Vagina (tissue), 2 donors: ENCODE results near the gene PTPRK. TPM values are rescaled to one million over a fixed set of nuclear protein-coding genes. Genes with fewer than 3 reads are reported as not detected.
"Not testable (repeated sequence)": the region's sequence is repeated elsewhere in the genome, so short reads cannot be mapped to it uniquely, and the experiment has no call there.

Experiments
- DNase-seq, 2 donors: peaks; one replicate each; pipeline ENCODE4 v3.0.0-alpha.2; 2017; ENCODE audit errors: extremely low spot score in 2 of 2
- H3K27ac ChIP-seq: fragments of 200-600 bp; sonication (generic); one replicate; pipeline ENCODE4 v1.5.1; 2019
- H3K27me3 ChIP-seq: fragments of 200-600 bp; sonication (generic); one replicate; pipeline ENCODE4 v1.5.1; 2019
- H3K36me3 ChIP-seq, 2 donors: fragments of 200-600 bp; sonication (generic); one replicate each; pipeline ENCODE4 v1.5.1; 2017 to 2019
- H3K4me1 ChIP-seq: fragments of 200-600 bp; sonication (generic); one replicate; pipeline ENCODE4 v1.5.1; 2019
- H3K4me3 ChIP-seq, 2 donors: fragments of 200-600 bp; sonication (generic); 1 replicate in 1 of 2; 2 replicates in 1 of 2; pipeline ENCODE4 v1.5.1; 2016 to 2019
- H3K9me3 ChIP-seq: fragments of 200-600 bp; sonication (generic); one replicate; pipeline ENCODE4 v1.5.1; 2019
- POLR2A ChIP-seq, 2 donors: fragments of 450-650 bp; IDR thresholded peaks; one replicate each; pipeline ENCODE4 v1.6.1; 2017; ENCODE audit warnings: antibody characterized with exemption in 2 of 2, mild to moderate bottlenecking in 2 of 2, moderate library complexity in 2 of 2
- POLR2AphosphoS5 ChIP-seq, 2 donors: sonication (generic); formaldehyde crosslinking; IDR thresholded peaks; one replicate each; pipeline ENCODE4 v1.9.0; 2017; ENCODE audit warnings: antibody characterized with exemption in 2 of 2, mild to moderate bottlenecking in 2 of 2, low read depth in 1 of 2; ENCODE audit not compliant: insufficient read depth in 1 of 2
- intact Hi-C: fragments of 100-400 bp; cut with DNase I; formaldehyde crosslinking; loops from one replicate; pipeline ENCODE4 v1.15.1; 2023
- total RNA-seq: library from RNA; depleted of rRNA; stranded (reverse); fragments of >200 nt; gene quantifications from one replicate; pipeline ENCODE4 v1.2.3, GENCODE V29; 2016
- TF ChIP-seq, protein P1 (sequence below), 3 experiments: fragments of 450-650 bp in 2 of 3; fragments of 200-600 bp in 1 of 3; sonication (generic) in 1 of 3; IDR thresholded peaks; one replicate each; pipeline ENCODE4 v1.5.1; 2017 to 2019; ENCODE audit warnings: antibody characterized with exemption in 3 of 3, mild to moderate bottlenecking in 2 of 3, moderate library complexity in 2 of 3

The PTPRK gene
- total RNA-seq, 1 donor from 2014 or later, result 82.5 TPM

DNA sequence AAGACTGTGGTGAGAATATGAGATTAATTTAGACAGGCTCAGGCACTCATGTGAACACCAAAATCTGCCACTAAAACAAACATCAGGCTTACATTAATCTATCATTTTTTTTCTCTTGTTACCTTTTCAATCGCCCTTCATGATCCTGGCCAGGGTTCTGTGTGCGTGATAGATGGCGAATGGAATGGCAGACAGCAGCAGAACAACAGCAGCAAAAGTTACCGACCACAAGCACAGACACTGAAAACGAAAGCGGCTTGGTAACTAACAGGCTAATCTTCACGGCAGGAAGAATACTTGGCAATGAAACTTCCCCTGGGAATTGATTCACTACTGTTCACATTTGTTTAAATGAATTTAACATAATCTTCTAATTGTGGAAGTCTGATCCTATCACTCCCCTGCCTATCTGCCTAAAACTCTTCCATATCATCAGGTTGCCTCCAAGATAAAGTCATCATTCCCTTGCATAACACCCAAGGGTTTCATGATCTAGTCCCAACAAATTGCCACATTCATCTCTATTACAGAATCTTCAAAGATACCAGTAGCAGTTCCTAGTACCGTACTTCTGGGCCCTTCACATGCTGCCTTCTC is 28.7 kb downstream of the PTPRK start:
- peak overlapping the region; percentile 36 to 42 for H3K4me3 ChIP-seq
- intact Hi-C loops, result no loop called here

DNA sequence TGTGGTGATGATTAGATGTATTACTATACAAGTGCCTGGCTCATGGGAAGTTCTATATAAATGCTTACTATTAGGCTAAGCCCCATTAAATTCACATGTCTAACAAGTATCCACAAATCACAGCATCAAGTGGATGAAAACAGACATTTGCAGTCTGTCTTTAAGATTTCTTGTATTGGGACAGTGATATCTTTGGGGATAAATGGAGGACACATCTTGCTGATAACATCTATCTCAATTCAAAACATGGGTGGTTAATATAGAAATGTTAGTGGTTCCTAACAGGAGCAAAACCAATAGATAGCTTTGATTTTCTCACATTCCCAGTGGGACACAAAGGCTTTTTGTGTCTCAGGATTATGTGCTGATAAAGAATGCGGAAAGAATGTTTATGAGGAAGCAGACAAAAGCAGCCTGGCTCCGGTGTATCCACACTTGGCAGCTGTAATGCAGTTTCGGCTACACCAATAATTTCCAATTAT is 29.3 kb downstream of the PTPRK start:
- H3K4me1 ChIP-seq, result peaks cover 29% of the 10 kb centered on the region
- no peak for DNase-seq
- TF ChIP-seq POLR2A (IDR thresholded peaks at IDR 0.05) (no peak), POLR2AphosphoS5 (IDR thresholded peaks at IDR 0.05; ENCODE audit: insufficient read depth in 1 of 2, low read depth in 1 of 2) (no peak)
- TF ChIP-seq, protein P1, sequence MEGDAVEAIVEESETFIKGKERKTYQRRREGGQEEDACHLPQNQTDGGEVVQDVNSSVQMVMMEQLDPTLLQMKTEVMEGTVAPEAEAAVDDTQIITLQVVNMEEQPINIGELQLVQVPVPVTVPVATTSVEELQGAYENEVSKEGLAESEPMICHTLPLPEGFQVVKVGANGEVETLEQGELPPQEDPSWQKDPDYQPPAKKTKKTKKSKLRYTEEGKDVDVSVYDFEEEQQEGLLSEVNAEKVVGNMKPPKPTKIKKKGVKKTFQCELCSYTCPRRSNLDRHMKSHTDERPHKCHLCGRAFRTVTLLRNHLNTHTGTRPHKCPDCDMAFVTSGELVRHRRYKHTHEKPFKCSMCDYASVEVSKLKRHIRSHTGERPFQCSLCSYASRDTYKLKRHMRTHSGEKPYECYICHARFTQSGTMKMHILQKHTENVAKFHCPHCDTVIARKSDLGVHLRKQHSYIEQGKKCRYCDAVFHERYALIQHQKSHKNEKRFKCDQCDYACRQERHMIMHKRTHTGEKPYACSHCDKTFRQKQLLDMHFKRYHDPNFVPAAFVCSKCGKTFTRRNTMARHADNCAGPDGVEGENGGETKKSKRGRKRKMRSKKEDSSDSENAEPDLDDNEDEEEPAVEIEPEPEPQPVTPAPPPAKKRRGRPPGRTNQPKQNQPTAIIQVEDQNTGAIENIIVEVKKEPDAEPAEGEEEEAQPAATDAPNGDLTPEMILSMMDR (IDR thresholded peaks at IDR 0.05), result no peak
- H3K9me3 ChIP-seq, result no peaks in the 10 kb centered on the region
- intact Hi-C loops, result no loop called here
- peak overlapping the region; percentile 36 to 42 for H3K4me3 ChIP-seq
- no peaks in the 10 kb centered on the region for H3K27me3 ChIP-seq
- no peaks in the 10 kb centered on the region for H3K36me3 ChIP-seq
- H3K27ac ChIP-seq, result peak overlapping the region; percentile 42

More for the DNA sequence above, 28.7 kb downstream of the PTPRK start:
- Histone ChIP-seq H3K36me3 (no peaks in the 10 kb centered on the region), H3K9me3 (no peaks in the 10 kb centered on the region), H3K27ac (peak overlapping the region; percentile 42), H3K4me1 (peaks cover 29% of the 10 kb centered on the region), H3K27me3 (no peaks in the 10 kb centered on the region)
- DNase-seq, result no peak
- TF ChIP-seq, protein P1 (IDR thresholded peaks at IDR 0.05), result no peak
- TF ChIP-seq POLR2AphosphoS5 (IDR thresholded peaks at IDR 0.05; ENCODE audit: insufficient read depth in 1 of 2, low read depth in 1 of 2) (no peak), POLR2A (IDR thresholded peaks at IDR 0.05) (no peak)

DNA sequence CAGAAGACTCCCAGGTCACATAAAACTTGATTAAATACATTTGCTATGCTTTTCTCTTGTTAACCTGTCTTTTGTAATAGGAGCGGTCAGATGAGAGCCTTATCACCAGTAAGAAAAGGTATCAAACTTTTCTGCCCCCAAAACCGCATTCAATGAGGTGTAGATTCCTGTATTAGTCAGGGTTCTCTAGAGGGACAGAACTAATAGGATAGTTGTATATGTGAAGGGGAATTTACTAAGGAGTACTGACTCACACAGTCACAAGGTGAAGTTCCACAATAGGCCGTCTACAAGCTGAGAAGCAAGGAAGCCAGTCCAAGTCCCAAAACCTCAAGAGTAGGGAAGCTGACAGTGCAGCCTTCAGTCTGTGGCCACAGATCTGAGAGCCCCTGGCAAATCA is 32.7 kb downstream of the PTPRK start:
- no peaks in the 10 kb centered on the region for H3K36me3 ChIP-seq
- H3K27me3 ChIP-seq, result no peaks in the 10 kb centered on the region
- TF ChIP-seq POLR2AphosphoS5 (IDR thresholded peaks at IDR 0.05; ENCODE audit: insufficient read depth in 1 of 2, low read depth in 1 of 2), result no peak
- TF ChIP-seq, protein P1 (IDR thresholded peaks at IDR 0.05), result no peak
- TF ChIP-seq POLR2A (IDR thresholded peaks at IDR 0.05), result no peak
- DNase-seq, result no peak
- H3K9me3 ChIP-seq, result no peaks in the 10 kb centered on the region
- no peak overlapping the region for H3K27ac ChIP-seq
- peaks cover 27% of the 10 kb centered on the region for H3K4me1 ChIP-seq
- intact Hi-C loops, result no loop called here
- H3K4me3 ChIP-seq, result no peak overlapping the region

DNA sequence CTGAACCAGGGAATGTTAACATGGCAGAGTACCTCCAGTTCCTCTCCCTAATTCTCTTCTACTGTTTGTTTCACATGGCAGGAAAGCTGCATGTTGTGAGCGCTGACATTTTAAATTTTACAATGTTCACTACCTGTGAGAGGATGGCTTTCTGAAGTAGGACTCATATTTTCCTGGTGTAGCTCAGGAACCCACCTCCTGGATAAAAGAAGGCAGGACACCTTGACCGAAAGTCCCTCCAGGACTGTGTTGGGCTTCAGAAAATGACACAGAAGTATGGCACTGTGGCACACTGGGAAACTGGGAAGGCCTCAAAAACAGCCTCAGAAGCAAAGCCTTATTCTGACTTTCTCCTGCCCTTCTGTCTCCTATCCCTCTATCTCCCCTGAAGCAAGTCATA is 33.3 kb downstream of the PTPRK start:
- peaks cover 24% of the 10 kb centered on the region for H3K4me1 ChIP-seq
- no peaks in the 10 kb centered on the region for H3K9me3 ChIP-seq
- H3K27me3 ChIP-seq, result no peaks in the 10 kb centered on the region
- no peaks in the 10 kb centered on the region for H3K36me3 ChIP-seq
- no peak for DNase-seq
- TF ChIP-seq POLR2AphosphoS5 (IDR thresholded peaks at IDR 0.05; ENCODE audit: insufficient read depth in 1 of 2, low read depth in 1 of 2), result no peak
- TF ChIP-seq, protein P1 (IDR thresholded peaks at IDR 0.05), result no peak
- no peak overlapping the region for H3K4me3 ChIP-seq
- intact Hi-C loops, result no loop called here
- no peak overlapping the region for H3K27ac ChIP-seq

DNA sequence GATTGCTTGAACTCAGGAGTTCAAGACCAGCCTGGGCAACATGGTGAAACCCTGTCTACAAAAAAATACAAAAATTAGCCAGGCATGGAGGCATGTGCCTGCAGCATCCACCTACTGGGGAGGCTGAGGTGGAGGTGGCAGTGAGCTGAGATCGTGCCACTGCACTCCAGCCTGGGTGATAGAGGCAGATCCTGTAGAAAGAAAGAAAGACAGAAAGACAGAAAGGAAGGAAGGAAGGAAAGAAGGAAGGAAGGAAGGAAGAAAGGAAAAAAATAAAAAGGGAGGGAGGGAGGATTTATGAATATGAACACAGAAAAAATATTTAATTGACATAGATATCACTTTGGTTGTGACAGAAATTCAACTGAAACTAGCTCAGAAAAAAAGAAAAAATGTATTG is 33.8 kb downstream of the PTPRK start:
- DNase-seq, H3K4me3 ChIP-seq, intact Hi-C loops, H3K27me3 ChIP-seq, H3K36me3 ChIP-seq, H3K9me3 ChIP-seq, H3K27ac ChIP-seq: not testable (repeated sequence)
- peaks cover 22% of the 10 kb centered on the region for H3K4me1 ChIP-seq
